Loucy (cell line): Measurements from ENCODE around the gene SHISA6.

Experiments used
- EZH2phosphoT487 ChIP-seq: fragments of 200-600 bp; IDR thresholded peaks from 2 replicates; pipeline ENCODE4 v1.6.1; 2018; ENCODE audit warnings: antibody characterized with exemption, mild to moderate bottlenecking, moderate library complexity, borderline replicate concordance
- TF ChIP-seq, protein P1 (sequence below): fragments of 200-600 bp; sonication (generic); conservative IDR thresholded peaks from 2 replicates; pipeline ENCODE4 v1.5.1; 2014; ENCODE audit warnings: mild to moderate bottlenecking, antibody characterized with exemption, low read length

DNA sequence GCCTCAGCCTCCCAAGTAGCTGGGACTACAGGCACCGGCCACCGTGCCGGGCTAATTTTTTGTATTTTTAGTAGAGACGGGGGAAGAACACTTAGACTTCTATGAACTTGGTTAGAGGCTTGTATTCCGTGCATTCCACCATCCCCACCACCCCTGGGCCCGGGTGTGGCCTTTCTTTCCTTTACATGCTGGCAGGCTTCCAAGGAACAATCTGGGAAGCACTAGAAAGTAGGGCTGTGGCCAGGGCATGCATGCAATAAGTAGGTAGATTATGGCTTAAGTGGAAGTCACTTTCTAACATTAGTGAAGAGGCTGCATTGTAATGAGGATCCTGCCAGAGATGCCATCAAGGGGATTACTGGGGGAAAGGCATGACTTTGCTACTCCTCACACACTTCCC lies 171.6 kb downstream of the SHISA6 start:
- TF ChIP-seq, protein P1, sequence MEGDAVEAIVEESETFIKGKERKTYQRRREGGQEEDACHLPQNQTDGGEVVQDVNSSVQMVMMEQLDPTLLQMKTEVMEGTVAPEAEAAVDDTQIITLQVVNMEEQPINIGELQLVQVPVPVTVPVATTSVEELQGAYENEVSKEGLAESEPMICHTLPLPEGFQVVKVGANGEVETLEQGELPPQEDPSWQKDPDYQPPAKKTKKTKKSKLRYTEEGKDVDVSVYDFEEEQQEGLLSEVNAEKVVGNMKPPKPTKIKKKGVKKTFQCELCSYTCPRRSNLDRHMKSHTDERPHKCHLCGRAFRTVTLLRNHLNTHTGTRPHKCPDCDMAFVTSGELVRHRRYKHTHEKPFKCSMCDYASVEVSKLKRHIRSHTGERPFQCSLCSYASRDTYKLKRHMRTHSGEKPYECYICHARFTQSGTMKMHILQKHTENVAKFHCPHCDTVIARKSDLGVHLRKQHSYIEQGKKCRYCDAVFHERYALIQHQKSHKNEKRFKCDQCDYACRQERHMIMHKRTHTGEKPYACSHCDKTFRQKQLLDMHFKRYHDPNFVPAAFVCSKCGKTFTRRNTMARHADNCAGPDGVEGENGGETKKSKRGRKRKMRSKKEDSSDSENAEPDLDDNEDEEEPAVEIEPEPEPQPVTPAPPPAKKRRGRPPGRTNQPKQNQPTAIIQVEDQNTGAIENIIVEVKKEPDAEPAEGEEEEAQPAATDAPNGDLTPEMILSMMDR, result no peak
- no peak for TF ChIP-seq EZH2phosphoT487
